GM12891 (cell line): ENCODE results near the gene GFRA1.

ENCODE experiments used
- POLR2A ChIP-seq: IDR thresholded peaks from 2 replicates; pipeline ENCODE4 v1.6.1; 2011; ENCODE audit warnings: low read depth, low read length, control low read depth
- POLR2AphosphoS5 ChIP-seq: IDR thresholded peaks from 2 replicates; pipeline ENCODE4 v1.6.1; 2011; ENCODE audit warnings: low read depth, low read length, control low read depth
- SPI1 ChIP-seq: IDR thresholded peaks from 2 replicates; pipeline ENCODE4 v1.6.1; 2011; ENCODE audit warnings: low read depth, low read length, control low read depth
- TAF1 ChIP-seq: IDR thresholded peaks from 2 replicates; pipeline ENCODE4 v1.6.1; 2011; ENCODE audit warnings: low read depth, low read length, control low read depth

DNA sequence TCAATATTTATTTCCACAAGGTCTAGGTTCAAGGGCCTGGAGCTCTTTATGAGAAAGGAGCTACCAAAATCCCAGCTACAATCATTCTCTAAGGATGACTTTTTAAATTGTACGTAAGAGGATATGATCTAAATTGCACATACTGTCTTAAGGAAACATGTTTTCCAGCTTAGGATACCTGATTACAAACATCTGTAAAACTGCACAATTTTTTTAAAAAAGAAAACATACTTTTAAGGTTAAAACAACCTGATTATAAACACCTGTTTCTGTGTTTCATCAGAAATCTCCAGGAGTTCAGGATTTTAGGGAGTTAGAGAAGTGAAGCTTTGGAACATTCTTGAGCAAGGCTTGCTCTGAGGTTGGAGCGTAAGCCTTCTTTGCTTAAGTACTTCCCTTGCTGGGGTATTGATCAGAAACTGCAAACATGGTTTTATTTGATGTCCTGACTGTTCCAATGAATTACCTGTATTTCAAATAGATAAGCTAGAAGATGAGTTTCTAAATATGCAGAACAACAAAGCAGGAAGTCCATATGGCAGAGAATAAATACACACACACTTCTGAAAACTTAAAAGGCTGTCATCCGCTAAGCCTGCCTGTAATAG is 248.6 kb downstream of the GFRA1 start:
- TF ChIP-seq TAF1 (no peak), POLR2A (no peak), POLR2AphosphoS5 (no peak), SPI1 (no peak)
